Measurements from ENCODE around the gene CLEC1B.

DNA sequence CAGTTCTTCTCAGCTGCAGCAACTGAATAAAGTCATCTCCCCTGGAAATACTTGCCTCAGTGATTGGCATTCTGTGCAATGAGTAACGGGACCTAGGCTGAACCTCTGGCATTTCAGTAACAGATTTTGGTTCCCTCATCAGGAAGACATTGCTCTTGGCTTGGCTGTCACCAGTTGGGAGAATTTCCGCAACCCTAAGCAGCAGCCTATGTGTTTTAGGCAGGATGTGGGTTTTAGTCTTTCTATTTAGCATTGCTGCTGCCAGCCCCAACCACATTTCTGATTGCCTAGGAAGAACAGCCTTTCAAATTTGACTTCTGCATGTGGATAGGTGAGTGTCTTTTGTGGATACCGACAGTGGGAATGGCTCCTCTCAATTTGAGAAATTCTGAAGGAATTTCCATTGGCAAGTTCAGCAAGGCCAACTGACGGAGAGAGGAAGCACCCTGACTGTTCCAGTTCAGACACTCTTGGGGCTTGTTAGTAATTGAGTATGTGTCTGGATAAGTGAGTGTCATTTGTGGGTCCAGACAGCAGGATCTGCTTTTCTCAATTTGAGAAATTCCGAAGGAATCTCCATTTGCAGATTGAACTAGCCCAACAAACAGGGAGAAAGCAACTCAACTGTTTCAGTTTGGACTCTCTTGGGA lies 47.8 kb downstream of the CLEC1B start:
- TF ChIP-seq, protein P1, sequence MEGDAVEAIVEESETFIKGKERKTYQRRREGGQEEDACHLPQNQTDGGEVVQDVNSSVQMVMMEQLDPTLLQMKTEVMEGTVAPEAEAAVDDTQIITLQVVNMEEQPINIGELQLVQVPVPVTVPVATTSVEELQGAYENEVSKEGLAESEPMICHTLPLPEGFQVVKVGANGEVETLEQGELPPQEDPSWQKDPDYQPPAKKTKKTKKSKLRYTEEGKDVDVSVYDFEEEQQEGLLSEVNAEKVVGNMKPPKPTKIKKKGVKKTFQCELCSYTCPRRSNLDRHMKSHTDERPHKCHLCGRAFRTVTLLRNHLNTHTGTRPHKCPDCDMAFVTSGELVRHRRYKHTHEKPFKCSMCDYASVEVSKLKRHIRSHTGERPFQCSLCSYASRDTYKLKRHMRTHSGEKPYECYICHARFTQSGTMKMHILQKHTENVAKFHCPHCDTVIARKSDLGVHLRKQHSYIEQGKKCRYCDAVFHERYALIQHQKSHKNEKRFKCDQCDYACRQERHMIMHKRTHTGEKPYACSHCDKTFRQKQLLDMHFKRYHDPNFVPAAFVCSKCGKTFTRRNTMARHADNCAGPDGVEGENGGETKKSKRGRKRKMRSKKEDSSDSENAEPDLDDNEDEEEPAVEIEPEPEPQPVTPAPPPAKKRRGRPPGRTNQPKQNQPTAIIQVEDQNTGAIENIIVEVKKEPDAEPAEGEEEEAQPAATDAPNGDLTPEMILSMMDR (conservative IDR thresholded peaks at IDR 0.05 in 1 of 2, IDR thresholded peaks at IDR 0.05 in 1 of 2; ENCODE audit: extremely low read depth in 1 of 2, insufficient read depth in 1 of 2, low read depth in 1 of 2, low read length in 2 of 2): no peak
- TF ChIP-seq EZH2 (IDR thresholded peaks at IDR 0.05; ENCODE audit: borderline replicate concordance, low read length): no peak

Data from mammary epithelial cell (primary cell).